K562 (cell line): ENCODE measurements around the gene VASH1. TPM values are rescaled to one million over a fixed set of nuclear protein-coding genes. Genes with fewer than 3 reads are reported as not detected.

ENCODE experiments used
- ATAC-seq: fragments of 200-7000 bp; cut with Tn5 transposase; 3 replicates; pipeline ENCODE4 v1.9.1; 2020; ENCODE audit warnings: moderate library complexity
- BruUV-seq: library from RNA; stranded (reverse); fragments of 400-500 nt; replicated peaks from 2 replicates; lab custom pipeline; 2021; lab: Mats Ljungman, UMichigan
- CTCF ChIA-PET: fragments of 300-600 bp; formaldehyde crosslinking; extraction: SDS; loops from one replicate; lab custom pipeline; 2021; ENCODE audit warnings: low intra/inter-chr PET ratio; lab: Yijun Ruan, JAX
- POLR2A ChIA-PET: fragments of 300-600, 350-650 bp; sonication (Branson Sonifier 250); formaldehyde crosslinking; extraction: SDS; loops from one replicate; lab custom pipeline; 2021; ENCODE audit warnings: antibody characterized with exemption, inconsistent platforms; lab: Yijun Ruan, JAX
- DNase-seq, 4 experiments: peaks; one replicate each; pipeline versions ENCODE4 v3.0.0 to v3.0.0-alpha.2; 2011 to 2018; ENCODE audit warnings: low spot score in 3 of 4, mixed read lengths in 3 of 4; ENCODE audit errors: extremely low read depth in 1 of 4
- FAIRE-seq: peaks from 2 replicates; lab custom pipeline; 2011; peaks lifted over from hg19 to GRCh38; lab: Jason Lieb, UNC
- H2AFZ ChIP-seq: 2 replicates; pipeline ENCODE4 v1.6.0; 2011; ENCODE audit warnings: low read depth, low read length, control low read depth, inconsistent platforms
- H3K27ac ChIP-seq: fragments of 200-600 bp; 3 replicates; pipeline ENCODE4 v1.8.0; 2011; ENCODE audit warnings: low read depth, mild to moderate bottlenecking, control low read depth, inconsistent platforms, low read length, moderate library complexity, mixed read lengths; ENCODE audit errors: extremely low read depth
- H3K27me3 ChIP-seq, 2 experiments: fragments of 300-600 bp in 1 of 2; 2 replicates in 1 of 2; 3 replicates in 1 of 2; pipeline versions ENCODE4 v1.6.0 to v1.8.0; 2011; ENCODE audit warnings: inconsistent platforms in 2 of 2, low read length in 2 of 2, mild to moderate bottlenecking in 1 of 2, mixed read lengths in 1 of 2, moderate library complexity in 1 of 2; ENCODE audit not compliant: control insufficient read depth in 2 of 2, insufficient read depth in 2 of 2
- H3K36me3 ChIP-seq: fragments of 300-600 bp; 3 replicates; pipeline ENCODE4 v1.8.0; 2011; ENCODE audit warnings: mild to moderate bottlenecking, low read length, inconsistent platforms; ENCODE audit not compliant: control insufficient read depth, insufficient read depth
- H3K4me1 ChIP-seq, 2 experiments: fragments of 200-600 bp in 1 of 2; replicated peaks in 1 of 2; 2 replicates in 1 of 2; 3 replicates in 1 of 2; pipeline versions ENCODE4 v1.5.1 to v1.8.0; 2011; ENCODE audit warnings: inconsistent platforms in 2 of 2, low read length in 2 of 2, mild to moderate bottlenecking in 1 of 2, mixed read lengths in 1 of 2, moderate library complexity in 1 of 2; ENCODE audit not compliant: control insufficient read depth in 2 of 2, insufficient read depth in 2 of 2
- H3K4me2 ChIP-seq: 2 replicates; pipeline ENCODE4 v1.6.1; 2011; ENCODE audit warnings: low read length, control low read depth, inconsistent platforms, mixed read lengths; ENCODE audit not compliant: insufficient read depth
- H3K4me3 ChIP-seq: fragments of 200-600 bp; sonication (generic), shearing (Covaris generic); 2 replicates; pipeline ENCODE4 v1.5.1; 2016; ENCODE audit warnings: control low read depth, inconsistent platforms
- H3K79me2 ChIP-seq: fragments of 200-600 bp; 3 replicates; pipeline ENCODE4 v1.8.0; 2011; ENCODE audit warnings: low read length, inconsistent platforms; ENCODE audit not compliant: control insufficient read depth, insufficient read depth
- H3K9ac ChIP-seq, 2 experiments: 2 replicates each; pipeline versions ENCODE4 v1.6.0 to v1.6.1; 2011; ENCODE audit warnings: low read depth in 2 of 2, low read length in 2 of 2, control low read depth in 1 of 2, inconsistent platforms in 1 of 2, mild to moderate bottlenecking in 1 of 2, mixed read lengths in 1 of 2; ENCODE audit not compliant: insufficient read depth in 1 of 2
- H3K9me1 ChIP-seq: one replicate; pipeline ENCODE4 v1.6.0; 2011; ENCODE audit warnings: inconsistent platforms, mild to moderate bottlenecking, low read length, moderate library complexity; ENCODE audit not compliant: control insufficient read depth, insufficient read depth
- H3K9me3 ChIP-seq: replicated peaks from 2 replicates; pipeline ENCODE4 v1.5.1; 2011; ENCODE audit warnings: low read depth, low read length, inconsistent platforms; ENCODE audit not compliant: control insufficient read depth, insufficient read depth
- H4K20me1 ChIP-seq: replicated peaks from 2 replicates; pipeline ENCODE4 v1.6.1; 2011; ENCODE audit warnings: low read length, inconsistent platforms, mixed read lengths; ENCODE audit not compliant: control insufficient read depth, insufficient read depth
- BRD4 ChIP-seq: fragments of 200-600 bp; sonication (generic); IDR thresholded peaks from 2 replicates; pipeline ENCODE4 v1.6.1; 2017; ENCODE audit warnings: inconsistent platforms
- CBFA2T3 ChIP-seq: fragments of 450-650 bp; IDR thresholded peaks from 2 replicates; pipeline ENCODE4 v1.6.1; 2017
- CTCF ChIP-seq, 3 experiments: IDR thresholded peaks in 2 of 3; conservative IDR thresholded peaks in 1 of 3; 2 replicates each; pipeline ENCODE4 v1.5.1; 2011 to 2012; ENCODE audit warnings: low read length in 3 of 3, mild to moderate bottlenecking in 3 of 3, control low read depth in 2 of 3, improper control_type of control experiment in 1 of 3, inconsistent platforms in 1 of 3, low read depth in 1 of 3, mixed read lengths in 1 of 3, moderate library complexity in 1 of 3; ENCODE audit not compliant: insufficient read depth in 2 of 3
- ELF2 ChIP-seq: fragments of 250-450 bp; sonication (Bioruptor Pico); IDR thresholded peaks from 2 replicates; pipeline ENCODE4 v1.5.0; 2021; ENCODE audit warnings: mild to moderate bottlenecking
- ETS2 ChIP-seq: IDR thresholded peaks from 2 replicates; pipeline ENCODE4 v1.6.1; 2016; ENCODE audit warnings: borderline replicate concordance, missing genetic modification characterization, mild to moderate bottlenecking, moderate library complexity, missing compliant biosample characterization; ENCODE audit not compliant: poor library complexity, severe bottlenecking
- FOXM1 ChIP-seq, 2 experiments: fragments of 450-650 bp in 1 of 2; sonication (generic) in 1 of 2; formaldehyde crosslinking in 1 of 2; IDR thresholded peaks; 2 replicates each; pipeline versions ENCODE4 v1.6.1 to v1.9.0; 2017 to 2022; ENCODE audit warnings: low read depth in 2 of 2, mild to moderate bottlenecking in 2 of 2, missing genetic modification reagents in 1 of 2, moderate library complexity in 1 of 2
- HLTF ChIP-seq: fragments of 450-650 bp; IDR thresholded peaks from 2 replicates; pipeline ENCODE4 v1.6.1; 2016
- MTF1 ChIP-seq: fragments of 250-450 bp; sonication (Bioruptor Pico); IDR thresholded peaks from 2 replicates; pipeline ENCODE4 v1.9.0; 2021; ENCODE audit warnings: moderate library complexity, mild to moderate bottlenecking, inconsistent platforms, borderline replicate concordance
- NCOR1 ChIP-seq: fragments of 450-650 bp; IDR thresholded peaks from 2 replicates; pipeline ENCODE4 v1.6.1; 2016; ENCODE audit warnings: mild to moderate bottlenecking, moderate library complexity
- PHB ChIP-seq: fragments of 250-450 bp; sonication (Bioruptor Pico); IDR thresholded peaks from 2 replicates; pipeline ENCODE4 v1.5.0; 2021
- PHF20 ChIP-seq: fragments of 450-650 bp; IDR thresholded peaks from 2 replicates; pipeline ENCODE4 v1.6.1; 2018; ENCODE audit not compliant: partially characterized antibody
- SETDB1 ChIP-seq: IDR thresholded peaks from one replicate; pipeline ENCODE4 v1.6.1; 2012; ENCODE audit warnings: low read length, control low read depth, inconsistent platforms
- TEAD1 ChIP-seq, 2 experiments: fragments of 450-650 bp in 1 of 2; sonication (generic) in 1 of 2; formaldehyde crosslinking; IDR thresholded peaks; 2 replicates each; pipeline versions ENCODE4 v1.4.0 to v1.8.0; 2020 to 2022; ENCODE audit warnings: mild to moderate bottlenecking in 2 of 2, missing genetic modification reagents in 1 of 2
- ZNF224 ChIP-seq: sonication (generic); formaldehyde crosslinking; IDR thresholded peaks from 2 replicates; pipeline ENCODE4 v1.8.0; 2022; ENCODE audit warnings: mild to moderate bottlenecking, missing genetic modification reagents
- ZNF57 ChIP-seq: fragments of 450-650 bp; formaldehyde crosslinking; IDR thresholded peaks from 2 replicates; pipeline ENCODE4 v1.4.0; 2020; ENCODE audit warnings: mild to moderate bottlenecking, moderate library complexity
- ZNF717 ChIP-seq: fragments of 250-450 bp; sonication (Bioruptor Pico); IDR thresholded peaks from 2 replicates; pipeline ENCODE4 v1.5.0; 2021
- WGBS: fragments of 100-300 bp; shearing (Covaris generic); methylation state at CpG from one replicate; pipeline ENCODE4 v1.1.6; 2016; ENCODE audit warnings: low coverage, mixed read lengths; ENCODE audit not compliant: insufficient coverage; ENCODE audit errors: missing lambda C conversion rate; 5-methylcytosine and 5-hydroxymethylcytosine counted together
- in situ Hi-C: fragments of 300-500 bp; cut with MboI; formaldehyde crosslinking; loops from 4 replicates; pipeline ENCODE4 v1.15.0; 2018; ENCODE audit warnings: inconsistent platforms, mixed read lengths
- intact Hi-C: fragments of 100-400 bp; cut with micrococcal nuclease; formaldehyde crosslinking; loops from 2 replicates; pipeline ENCODE4 v1.14.2; 2022
- polyA plus RNA-seq, 8 experiments: library from polyadenylated mRNA; depleted of rRNA in 4 of 8; stranded (reverse) in 5 of 8; unstranded in 3 of 8; fragments of >200 nt; fragmentation: Nextera tagmentation in 2 of 8; fragmentation: Illumina TruSeq in 1 of 8; extraction: Ambion mirVana in 2 of 8; extraction: Trizol in 1 of 8; gene quantifications; 2 replicates each; pipeline versions ENCODE4 v1.2.1 to v1.2.3, GENCODE V29; 2011 to 2014; ENCODE audit warnings: inconsistent platforms in 1 of 8, missing spikeins in 1 of 8
- total RNA-seq, 7 experiments: library from RNA; depleted of rRNA in 6 of 7; stranded (reverse); fragments of >200 nt in 6 of 7; fragmentation: Illumina TruSeq in 2 of 7; extraction: Trizol in 2 of 7; gene quantifications; 2 replicates each; pipeline versions ENCODE4 v1.2.1 to v1.2.3, GENCODE V29; 2011 to 2021; ENCODE audit warnings: low replicate concordance in 1 of 7
- TF ChIP-seq, protein P1 (sequence below): fragments of 450-650 bp; formaldehyde crosslinking; IDR thresholded peaks from 2 replicates; pipeline ENCODE4 v1.4.0; 2022; ENCODE audit warnings: missing genetic modification characterization
- TF ChIP-seq, protein P2 (sequence below), 2 experiments: fragments of 250-450 bp in 1 of 2; fragments of 450-650 bp in 1 of 2; sonication (Bioruptor Pico) in 1 of 2; IDR thresholded peaks; 2 replicates each; pipeline versions ENCODE4 v1.6.1 to v1.8.0; 2016 to 2021; ENCODE audit warnings: mild to moderate bottlenecking in 2 of 2, moderate library complexity in 2 of 2, missing compliant biosample characterization in 1 of 2, missing genetic modification characterization in 1 of 2

The VASH1 gene
- total and polyA plus RNA-seq, 9 of the 15 experiments (the other 6 are each of a cell fraction or from before 2014, with no cell fraction given), result 0.01 to 0.43 (median 0.13) TPM; not detected in 1

- ATAC-seq, result no peak
- TF ChIP-seq MTF1 (no peak), ZNF717 (CRISPR knock-in tag) (no peak), ZNF224 (no peak), TEAD1 (CRISPR knock-in tag; IDR thresholded peaks at IDR 0.05) (no peak), NCOR1 (no peak), SETDB1 (no peak), HLTF (no peak), ETS2 (tag) (no peak), CBFA2T3 (no peak), BRD4 (no peak), CTCF (IDR thresholded peaks at IDR 0.05 in 2 of 3, conservative IDR thresholded peaks at IDR 0.05 in 1 of 3; ENCODE audit: insufficient read depth in 2 of 3, low read depth in 1 of 3, low read length in 3 of 3) (no peak), FOXM1 (IDR thresholded peaks at IDR 0.05; ENCODE audit: low read depth) (no peak), FOXM1 (CRISPR knock-in tag; IDR thresholded peaks at IDR 0.05; ENCODE audit: low read depth) (no peak), ZNF57 (CRISPR knock-in tag) (no peak), PHF20 (no peak), ELF2 (CRISPR knock-in tag) (no peak), PHB (CRISPR knock-in tag) (no peak)
- TF ChIP-seq, protein P1, sequence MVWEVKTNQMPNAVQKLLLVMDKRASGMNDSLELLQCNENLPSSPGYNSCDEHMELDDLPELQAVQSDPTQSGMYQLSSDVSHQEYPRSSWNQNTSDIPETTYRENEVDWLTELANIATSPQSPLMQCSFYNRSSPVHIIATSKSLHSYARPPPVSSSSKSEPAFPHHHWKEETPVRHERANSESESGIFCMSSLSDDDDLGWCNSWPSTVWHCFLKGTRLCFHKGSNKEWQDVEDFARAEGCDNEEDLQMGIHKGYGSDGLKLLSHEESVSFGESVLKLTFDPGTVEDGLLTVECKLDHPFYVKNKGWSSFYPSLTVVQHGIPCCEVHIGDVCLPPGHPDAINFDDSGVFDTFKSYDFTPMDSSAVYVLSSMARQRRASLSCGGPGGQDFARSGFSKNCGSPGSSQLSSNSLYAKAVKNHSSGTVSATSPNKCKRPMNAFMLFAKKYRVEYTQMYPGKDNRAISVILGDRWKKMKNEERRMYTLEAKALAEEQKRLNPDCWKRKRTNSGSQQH (CRISPR knock-in tag), result no peak
- TF ChIP-seq, protein P2, sequence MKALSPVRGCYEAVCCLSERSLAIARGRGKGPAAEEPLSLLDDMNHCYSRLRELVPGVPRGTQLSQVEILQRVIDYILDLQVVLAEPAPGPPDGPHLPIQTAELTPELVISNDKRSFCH (CRISPR knock-in tag; IDR thresholded peaks at IDR 0.05), result no peak
- TF ChIP-seq, protein P2 (tag; IDR thresholded peaks at IDR 0.05), result no peak
- no TSS peak for BruUV-seq
- POLR2A ChIA-PET, result no interaction called here
- Histone ChIP-seq H3K9ac (no peak overlapping the region), H3K4me2 (no peak overlapping the region), H3K9me3 (no peaks in the 10 kb centered on the region), H3K27me3 (peaks cover 8 to 47% of the 10 kb centered on the region in 2 experiments; a peak in 4 of 5 replicates), H3K27ac (no peak overlapping the region), H3K4me3 (no peak overlapping the region), H4K20me1 (no peaks in the 10 kb centered on the region), H3K79me2 (no peaks in the 10 kb centered on the region), H2AFZ (no peak overlapping the region), H3K36me3 (no peaks in the 10 kb centered on the region), H3K4me1 (no peaks in the 10 kb centered on the region), H3K9me1 (no peaks in the 10 kb centered on the region)
- CTCF ChIA-PET, result no interaction called here
- no peak for FAIRE-seq
- WGBS, result 0% methylated on average over 1 of the region's 1 CpG
- intact Hi-C loops (no loop called here), in situ Hi-C loops (no loop called here)
- no peak for DNase-seq
Measured at GRCh38 chr14:76832503-76832988, 71.3 kb downstream of the VASH1 start.
